ENCODE data around the gene ZBTB48.

DNA sequence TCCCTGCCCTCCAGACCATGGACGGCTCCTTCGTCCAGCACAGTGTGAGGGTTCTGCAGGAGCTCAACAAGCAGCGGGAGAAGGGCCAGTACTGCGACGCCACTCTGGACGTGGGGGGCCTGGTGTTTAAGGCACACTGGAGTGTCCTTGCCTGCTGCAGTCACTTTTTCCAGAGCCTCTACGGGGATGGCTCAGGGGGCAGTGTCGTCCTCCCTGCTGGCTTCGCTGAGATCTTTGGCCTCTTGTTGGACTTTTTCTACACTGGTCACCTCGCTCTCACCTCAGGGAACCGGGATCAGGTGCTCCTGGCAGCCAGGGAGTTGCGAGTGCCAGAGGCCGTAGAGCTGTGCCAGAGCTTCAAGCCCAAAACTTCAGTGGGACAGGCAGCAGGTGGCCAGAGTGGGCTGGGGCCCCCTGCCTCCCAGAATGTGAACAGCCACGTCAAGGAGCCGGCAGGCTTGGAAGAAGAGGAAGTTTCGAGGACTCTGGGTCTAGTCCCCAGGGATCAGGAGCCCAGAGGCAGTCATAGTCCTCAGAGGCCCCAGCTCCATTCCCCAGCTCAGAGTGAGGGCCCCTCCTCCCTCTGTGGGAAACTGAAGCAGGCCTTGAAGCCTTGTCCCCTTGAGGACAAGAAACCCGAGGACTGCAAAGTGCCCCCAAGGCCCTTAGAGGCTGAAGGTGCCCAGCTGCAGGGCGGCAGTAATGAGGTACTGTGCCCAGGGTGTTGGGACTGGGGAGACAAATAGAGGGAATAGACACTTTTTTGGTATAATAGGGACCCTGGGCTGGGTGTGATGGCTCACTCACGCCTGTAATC, 1.0 kb downstream of the ZBTB48 start:
- TF ChIP-seq, protein P1, sequence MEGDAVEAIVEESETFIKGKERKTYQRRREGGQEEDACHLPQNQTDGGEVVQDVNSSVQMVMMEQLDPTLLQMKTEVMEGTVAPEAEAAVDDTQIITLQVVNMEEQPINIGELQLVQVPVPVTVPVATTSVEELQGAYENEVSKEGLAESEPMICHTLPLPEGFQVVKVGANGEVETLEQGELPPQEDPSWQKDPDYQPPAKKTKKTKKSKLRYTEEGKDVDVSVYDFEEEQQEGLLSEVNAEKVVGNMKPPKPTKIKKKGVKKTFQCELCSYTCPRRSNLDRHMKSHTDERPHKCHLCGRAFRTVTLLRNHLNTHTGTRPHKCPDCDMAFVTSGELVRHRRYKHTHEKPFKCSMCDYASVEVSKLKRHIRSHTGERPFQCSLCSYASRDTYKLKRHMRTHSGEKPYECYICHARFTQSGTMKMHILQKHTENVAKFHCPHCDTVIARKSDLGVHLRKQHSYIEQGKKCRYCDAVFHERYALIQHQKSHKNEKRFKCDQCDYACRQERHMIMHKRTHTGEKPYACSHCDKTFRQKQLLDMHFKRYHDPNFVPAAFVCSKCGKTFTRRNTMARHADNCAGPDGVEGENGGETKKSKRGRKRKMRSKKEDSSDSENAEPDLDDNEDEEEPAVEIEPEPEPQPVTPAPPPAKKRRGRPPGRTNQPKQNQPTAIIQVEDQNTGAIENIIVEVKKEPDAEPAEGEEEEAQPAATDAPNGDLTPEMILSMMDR (IDR thresholded peaks at IDR 0.05), result no peak
- no peak for TF ChIP-seq EP300 (IDR thresholded peaks at IDR 0.05)

Data from sigmoid colon (tissue), 4 donors.